ENCODE data around the gene KRTAP4-8.
"Not testable (repeated sequence)": the region's sequence is repeated elsewhere in the genome, so short reads cannot be mapped to it uniquely, and the experiment has no call there.

- not testable (repeated sequence) for TF ChIP-seq CTCF, POLR2A (IDR thresholded peaks at IDR 0.05)
Measured at GRCh38 chr17:41123991-41124371, 26.0 kb upstream of the KRTAP4-8 start, which contains the start of gene KRTAP4-12.

All from adrenal gland (tissue), 5 donors.